Astrocyte of the spinal cord (primary cell): ENCODE results near the gene GNAI2.
A peak's percentile ranks its signal among the peaks of the same experiment; 100 is the strongest.

ENCODE experiments used
- DNase-seq: peaks from one replicate; pipeline ENCODE4 v3.0.0; 2011; ENCODE audit warnings: low read depth, low spot score
- H3K4me3 ChIP-seq: 2 replicates; pipeline ENCODE4 v1.5.1; 2011; ENCODE audit warnings: low read depth, mild to moderate bottlenecking, low read length, moderate library complexity
- CTCF ChIP-seq: IDR thresholded peaks from 2 replicates; pipeline ENCODE4 v1.5.1; 2012; ENCODE audit warnings: low read depth, mild to moderate bottlenecking, low read length, inconsistent platforms
- in situ Hi-C: cut with HindIII; loops from 2 replicates; pipeline ENCODE4 v1.10.0; 2017; ENCODE audit warnings: low sequenced_read_pairs

The GNAI2 gene

GRCh38 chr3:50246517-50246954, 10.5 kb downstream of the GNAI2 start:
- DNase-seq, result peak; percentile 98
- TF ChIP-seq CTCF, result no peak
- H3K4me3 ChIP-seq, result no peak overlapping the region
- in situ Hi-C loops, result no loop called here

- H3K4me3 ChIP-seq, result no peak overlapping the region
- TF ChIP-seq CTCF, result no peak
- DNase-seq, result no peak
- in situ Hi-C loops, result no loop called here
These were observed 12.4 kb downstream of the GNAI2 start for GRCh38 chr3:50248387-50248786.

- no peak for TF ChIP-seq CTCF
- H3K4me3 ChIP-seq, result no peak overlapping the region
- in situ Hi-C loops, result no loop called here
- DNase-seq, result no peak
These were observed 13.5 kb downstream of the GNAI2 start for GRCh38 chr3:50249457-50249856.

GRCh38 chr3:50250514-50250913, 14.5 kb downstream of the GNAI2 start:
- no peak overlapping the region for H3K4me3 ChIP-seq
- in situ Hi-C loops, result no loop called here
- no peak for TF ChIP-seq CTCF
- no peak for DNase-seq

GRCh38 chr3:50251220-50251619, 15.2 kb downstream of the GNAI2 start:
- TF ChIP-seq CTCF, result no peak
- peak; percentile 89 for DNase-seq
- H3K4me3 ChIP-seq, result no peak overlapping the region
- in situ Hi-C loops, result no loop called here

- H3K4me3 ChIP-seq, result no peak overlapping the region
- no peak for TF ChIP-seq CTCF
- peak; percentile 48 for DNase-seq
- in situ Hi-C loops, result no loop called here
These were observed 18.7 kb downstream of the GNAI2 start for GRCh38 chr3:50254577-50255250.
